ENCODE measurements around the gene LNPEP.

Gene LNPEP

DNA sequence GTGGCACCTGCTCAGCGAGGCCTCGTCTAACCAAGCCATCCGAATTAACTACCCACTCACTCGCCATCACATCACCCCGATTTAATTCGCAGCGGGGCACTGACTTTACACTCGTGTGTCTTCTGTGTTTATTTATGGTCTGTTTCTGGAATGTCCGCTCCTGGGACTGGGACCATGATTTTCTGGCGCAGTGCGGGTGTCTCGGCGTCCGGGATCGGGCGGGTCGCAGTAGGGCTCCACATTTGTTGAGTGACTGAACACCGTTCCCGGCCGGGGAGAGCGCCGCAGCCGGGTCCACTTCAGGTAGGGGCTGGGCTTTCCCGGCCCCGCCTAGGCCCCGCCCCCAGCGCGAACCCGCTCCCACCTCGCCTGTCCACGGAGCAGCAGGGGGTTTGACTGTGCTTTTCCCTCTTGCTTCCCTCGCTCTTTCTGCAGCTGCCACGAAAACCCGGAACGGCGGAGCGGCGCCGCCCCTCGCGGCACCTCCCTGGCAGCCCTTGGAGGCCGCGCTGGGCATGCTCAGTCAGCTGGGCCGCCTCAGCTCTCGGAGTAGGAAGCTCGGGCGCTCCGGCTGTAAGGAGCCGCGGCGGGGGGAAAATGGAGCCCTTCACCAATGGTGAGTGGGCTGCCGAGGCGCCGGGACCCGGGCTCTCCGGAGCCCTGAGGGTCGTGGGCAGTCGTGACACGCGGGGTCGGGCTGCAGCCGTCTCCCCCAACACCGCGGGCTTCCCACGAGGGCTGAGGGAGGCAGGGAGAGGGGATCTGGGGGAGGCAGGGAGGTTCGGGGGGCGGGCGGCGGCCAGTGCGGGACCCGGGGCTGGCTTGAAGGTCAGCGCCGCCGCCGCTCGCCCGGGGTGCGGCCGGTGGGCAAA is at the start of gene LNPEP:
Gene LNPEP (plus strand): TSS at position 522 of the 872 bp plus-strand sequence. CDS start 76 bp downstream, at position 598.
- DNase-seq: peak; percentile 92 to 98

DNA sequence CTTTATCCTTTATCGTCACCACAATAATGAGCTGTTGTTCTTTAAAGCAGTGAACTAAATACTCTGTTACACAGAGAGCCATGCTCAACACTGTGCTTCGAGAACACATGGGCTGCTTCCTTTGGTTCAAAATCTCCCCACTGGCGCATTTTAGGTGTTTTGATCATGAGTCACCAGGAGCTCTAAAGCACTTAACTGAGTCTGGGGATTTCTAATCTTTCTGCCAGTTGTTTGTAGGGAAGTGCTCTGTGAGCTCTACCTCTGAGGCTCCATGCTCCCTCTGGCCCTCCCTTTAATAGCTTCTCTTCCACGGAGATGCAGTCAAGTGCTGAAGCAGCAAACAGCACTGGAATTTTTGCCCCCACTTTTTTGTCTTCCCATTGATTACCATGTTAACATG is 42.5 kb upstream of the LNPEP start:
- no peak for DNase-seq

DNA sequence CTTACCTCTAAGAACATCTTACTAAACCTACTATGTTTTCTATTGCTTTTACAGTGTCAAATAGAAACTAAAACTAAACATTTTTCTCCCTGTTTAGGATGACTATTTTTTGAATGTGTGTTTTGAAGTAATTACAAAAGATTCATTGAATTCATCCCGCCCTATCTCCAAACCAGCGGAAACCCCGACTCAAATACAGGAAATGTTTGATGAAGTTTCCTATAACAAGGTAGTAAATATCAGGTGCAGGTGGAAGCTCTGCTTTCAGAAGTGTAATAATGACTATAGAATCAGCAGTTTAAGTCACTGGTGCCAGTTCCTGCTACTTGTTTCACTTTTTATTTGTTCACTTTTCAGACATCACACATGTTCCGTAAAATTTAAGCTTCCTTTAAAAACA is 39.6 kb upstream of the LNPEP start:
- no peak for DNase-seq

DNA sequence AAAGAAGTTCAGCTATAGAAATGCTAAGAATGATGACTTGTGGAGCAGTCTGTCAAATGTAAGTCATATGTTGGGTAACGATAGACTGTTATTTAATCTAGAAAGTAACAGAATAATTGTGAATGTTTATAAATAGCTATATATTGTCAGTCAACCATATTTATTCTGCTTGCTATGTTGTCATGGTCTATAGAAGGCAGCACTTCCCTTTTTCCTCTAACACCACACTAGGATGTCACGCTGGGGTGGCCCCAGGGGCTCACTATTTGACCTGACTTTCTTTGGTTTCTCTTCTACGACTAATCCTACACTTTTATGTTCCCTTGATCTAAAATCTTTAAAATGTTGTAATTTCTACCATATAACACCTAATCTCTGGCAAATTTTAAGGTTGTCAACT is 39.1 kb upstream of the LNPEP start:
- no peak for DNase-seq

- DNase-seq: no peak
These were observed 34.5 kb upstream of the LNPEP start for GRCh38 chr5:96901384-96901783.

- DNase-seq: no peak
These were observed 34.0 kb upstream of the LNPEP start for GRCh38 chr5:96901841-96902240.

GRCh38 chr5:96902876-96903275 is 33.0 kb upstream of the LNPEP start:
- DNase-seq: no peak

- no peak for DNase-seq
These were observed 32.6 kb upstream of the LNPEP start for GRCh38 chr5:96903300-96903699.

DNA sequence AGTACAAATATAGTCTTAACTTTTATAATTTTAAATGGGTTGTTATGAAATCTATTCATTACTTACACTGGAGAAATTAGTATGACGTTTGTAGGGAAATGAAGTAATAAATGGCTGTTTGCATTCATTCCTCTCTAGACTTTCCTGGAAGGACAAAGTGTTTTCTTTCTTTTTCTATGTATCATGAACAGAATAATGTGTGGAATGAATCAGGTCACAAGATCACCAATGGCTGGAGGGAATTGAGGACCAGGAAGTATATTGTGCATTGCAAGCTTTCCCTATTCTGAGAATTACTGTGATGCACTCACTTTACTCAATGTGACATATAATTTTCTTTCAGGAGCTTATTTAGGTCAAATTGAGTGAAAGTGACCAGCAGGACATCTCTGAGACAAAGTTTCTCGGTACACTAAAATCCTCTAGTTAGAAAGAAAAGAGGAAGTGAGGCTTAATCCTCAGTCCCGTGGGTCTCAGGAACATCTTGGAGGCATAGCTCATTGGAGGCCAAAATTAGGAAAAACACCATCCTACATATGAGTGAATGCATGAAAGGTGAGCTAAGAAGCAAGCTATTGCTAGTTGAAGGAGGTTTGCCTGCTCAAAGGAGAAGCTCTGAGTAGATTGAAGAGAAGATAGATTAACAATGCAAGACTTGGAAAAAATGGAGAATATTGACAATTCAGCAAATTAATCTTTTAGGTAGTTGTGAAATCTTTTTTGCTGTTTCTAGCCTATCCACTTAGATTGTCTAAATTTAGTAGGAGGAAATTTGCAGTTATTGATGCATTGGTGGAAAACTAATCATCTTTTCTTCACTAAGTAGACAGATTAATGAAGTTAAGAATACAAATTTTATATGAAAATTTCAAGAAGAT is 31.6 kb upstream of the LNPEP start:
- no peak for DNase-seq

- DNase-seq: no peak
These were observed 30.0 kb upstream of the LNPEP start for GRCh38 chr5:96905864-96906263.

GRCh38 chr5:96909003-96909402 is 26.9 kb upstream of the LNPEP start:
- no peak for DNase-seq

GRCh38 chr5:96909435-96909834 is 26.4 kb upstream of the LNPEP start:
- no peak for DNase-seq

- DNase-seq: no peak
These were observed 24.7 kb upstream of the LNPEP start for GRCh38 chr5:96911139-96911538.

GRCh38 chr5:96913233-96913632 is 22.6 kb upstream of the LNPEP start:
- DNase-seq: no peak

DNA sequence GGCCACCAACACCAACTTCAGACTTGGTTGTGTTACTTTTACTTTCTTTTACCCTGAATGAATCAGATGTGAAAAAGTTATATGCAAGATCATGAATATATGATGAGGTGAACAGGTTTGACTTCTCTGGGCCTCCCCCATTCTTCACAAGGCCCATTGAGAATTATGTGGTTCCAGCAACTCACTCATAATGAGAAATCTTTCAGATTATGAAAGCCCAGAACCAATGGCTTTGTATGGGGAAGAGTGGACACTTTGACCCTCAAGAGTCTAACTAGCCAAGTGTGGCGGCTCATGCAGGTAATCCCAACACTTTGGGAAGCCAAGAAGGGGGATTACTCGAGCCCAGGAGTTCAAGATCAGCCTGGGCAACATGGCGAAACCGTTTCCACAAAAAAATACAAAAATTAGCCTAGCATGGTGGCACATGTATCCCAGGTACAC is 16.1 kb upstream of the LNPEP start:
- DNase-seq: no peak

- DNase-seq: no peak
These were observed 15.0 kb upstream of the LNPEP start for GRCh38 chr5:96920744-96921355.

DNA sequence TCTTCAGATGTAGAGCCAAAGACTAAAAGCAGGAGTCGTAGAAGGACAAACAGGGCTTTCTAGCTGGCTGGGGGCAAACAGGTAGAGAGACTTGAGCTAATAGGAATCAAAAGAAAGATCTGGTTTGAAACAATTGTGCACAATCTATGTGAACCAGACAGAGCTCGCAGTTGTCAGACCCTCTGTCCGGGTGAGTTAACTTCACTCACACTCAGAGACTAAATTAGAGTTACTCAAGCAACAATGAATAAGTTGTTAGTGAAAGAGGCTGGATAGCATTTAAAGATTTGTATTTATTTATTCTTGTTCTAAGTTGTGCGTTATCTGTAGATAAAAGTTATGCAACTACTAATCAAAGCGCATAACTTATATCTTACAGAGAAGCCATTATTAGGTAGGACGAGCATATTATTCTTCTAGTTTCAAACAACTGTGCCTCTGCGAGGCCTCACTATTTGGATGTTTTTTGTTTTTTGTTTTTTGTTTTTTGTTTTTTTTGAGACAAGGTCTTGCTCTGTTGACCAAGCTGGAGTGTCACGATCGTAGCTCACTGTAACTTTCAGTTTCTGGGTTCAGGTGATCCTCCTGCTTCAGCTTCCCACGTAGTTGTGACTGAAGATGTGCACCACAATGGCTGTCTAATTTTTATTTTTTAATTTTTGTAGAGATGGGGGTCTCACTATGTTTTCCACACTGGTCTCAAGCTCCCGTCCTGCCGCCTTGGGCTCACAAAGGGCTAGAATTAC is 13.2 kb upstream of the LNPEP start:
- no peak for DNase-seq

GRCh38 chr5:96924016-96924443 is 11.8 kb upstream of the LNPEP start:
- DNase-seq: no peak

DNA sequence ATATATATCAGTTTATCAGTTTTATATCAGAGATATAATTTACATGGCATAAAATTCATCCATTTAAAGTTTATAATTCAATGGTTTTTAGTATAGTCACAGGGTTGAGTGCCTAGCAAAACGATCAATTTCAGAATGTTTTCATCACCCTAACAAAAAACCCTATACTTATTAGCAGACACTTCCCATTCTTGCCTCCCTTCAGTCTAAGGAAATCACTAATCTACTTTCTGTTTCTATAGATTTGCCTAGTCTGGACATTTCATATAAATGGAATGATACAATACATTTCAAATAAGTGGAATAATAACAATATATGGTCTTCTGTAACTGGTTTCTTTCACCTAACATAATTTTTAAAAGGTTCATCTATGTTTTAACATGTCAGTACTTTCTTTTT is 9.6 kb upstream of the LNPEP start:
- DNase-seq: no peak

DNA sequence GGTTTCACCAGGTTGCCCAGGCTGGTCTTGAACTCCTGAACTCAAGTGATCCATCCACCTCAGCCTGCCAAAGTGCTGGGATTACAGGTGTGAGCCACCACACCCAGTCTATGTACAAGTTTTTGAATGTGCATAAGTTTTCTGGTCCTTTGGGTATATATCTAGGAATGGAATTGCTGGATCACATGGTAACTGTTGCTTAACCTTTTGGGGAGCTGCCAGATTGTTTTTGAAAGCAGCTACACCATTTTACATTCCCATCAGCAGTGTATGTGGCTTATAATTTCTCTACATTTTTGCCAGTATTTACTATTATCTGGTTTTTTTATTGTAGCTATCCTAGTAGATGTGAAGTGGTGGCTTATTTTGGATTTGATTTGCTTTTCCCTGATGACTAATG is 8.9 kb upstream of the LNPEP start:
- DNase-seq: no peak

- DNase-seq: no peak
These were observed 6.8 kb upstream of the LNPEP start for GRCh38 chr5:96928931-96929708.

GRCh38 chr5:96930058-96930457 is 5.8 kb upstream of the LNPEP start:
- DNase-seq: no peak
